Aorta (tissue), 5 donors: ENCODE data around the gene LYPD6B. TPM values are rescaled to one million over a fixed set of nuclear protein-coding genes. Genes with fewer than 3 reads are reported as not detected.

Experiments used
- ATAC-seq: fragments of 200-7000 bp; cut with Tn5 transposase; one replicate; pipeline ENCODE4 v1.9.1; 2022; ENCODE audit warnings: moderate library complexity; ENCODE audit not compliant: low FRiP score
- DNase-seq, 2 donors: peaks; one replicate each; pipeline ENCODE4 v3.0.0-alpha.2; 2020
- H3K27ac ChIP-seq, 2 donors: one replicate each; pipeline ENCODE4 v1.5.1; 2013; ENCODE audit warnings: low read length in 2 of 2, mild to moderate bottlenecking in 2 of 2, moderate library complexity in 2 of 2, control low read depth in 1 of 2, inconsistent platforms in 1 of 2, low read depth in 1 of 2
- H3K27me3 ChIP-seq, 2 donors: one replicate each; pipeline ENCODE4 v1.6.1; 2013; ENCODE audit warnings: control low read depth in 1 of 2, low read length in 1 of 2, mild to moderate bottlenecking in 1 of 2, moderate library complexity in 1 of 2; ENCODE audit not compliant: insufficient read depth in 2 of 2, control insufficient read depth in 1 of 2
- H3K36me3 ChIP-seq, 2 donors: one replicate each; pipeline ENCODE4 v1.6.1; 2013; ENCODE audit warnings: control low read depth in 1 of 2, low read length in 1 of 2, mild to moderate bottlenecking in 1 of 2; ENCODE audit not compliant: insufficient read depth in 2 of 2, control insufficient read depth in 1 of 2
- H3K4me1 ChIP-seq, 2 donors: one replicate each; pipeline ENCODE4 v1.6.1; 2013; ENCODE audit warnings: low read length in 2 of 2, control low read depth in 1 of 2, mild to moderate bottlenecking in 1 of 2, moderate library complexity in 1 of 2; ENCODE audit not compliant: insufficient read depth in 2 of 2, control insufficient read depth in 1 of 2
- H3K4me3 ChIP-seq, 2 donors: one replicate each; pipeline ENCODE4 v1.5.1; 2013; ENCODE audit warnings: low read length in 2 of 2, control low read depth in 1 of 2, mild to moderate bottlenecking in 1 of 2
- H3K9me3 ChIP-seq: one replicate; pipeline ENCODE4 v1.6.1; 2013; ENCODE audit warnings: mild to moderate bottlenecking, low read length; ENCODE audit not compliant: control insufficient read depth
- WGBS, 2 donors: extraction: QIAGEN DNeasy Blood & Tissue Kit; methylation state at CpG; one replicate each; pipeline ENCODE4 v1.1.7; 2013; 5-methylcytosine and 5-hydroxymethylcytosine counted together
- intact Hi-C, 2 donors: fragments of 100-400 bp; cut with DNase I; formaldehyde crosslinking; loops; one replicate each; pipeline versions ENCODE4 v1.14.2 to v1.15.0; 2022
- polyA plus RNA-seq, 2 donors: library from polyadenylated mRNA; stranded (reverse); fragments of 200-250 nt; gene quantifications; one replicate each; pipeline ENCODE4 v1.2.3, GENCODE V29; 2013
- total RNA-seq, 2 donors: library from RNA; stranded (reverse); fragmentation: NEBNext Ultra II Directional; extraction: Animal tissue kit (Norgen Biotek cat#: 25700); gene quantifications; one replicate each; pipeline ENCODE4 v1.2.1, GENCODE V29; 2021
- donor health status: healthy with polysubstance abuse.
- donor health status: Bipolar disorder and iron deficiency.
- donor health status: DM: no; HTN: no; CAD: no.
- donor health status: DM: no; HTN: no; CAD: no.
- donor health status: DM: yes; HTN: yes; CAD: no.

The LYPD6B gene
- total and polyA plus RNA-seq, 4 donors: 0.26 TPM; not detected in 3

GRCh38 chr2:149042881-149043280 is 4.4 kb downstream of the LYPD6B start:
- no peaks in the 10 kb centered on the region for H3K4me1 ChIP-seq
- no peaks in the 10 kb centered on the region for H3K36me3 ChIP-seq
- 6 to 21% methylated on average over 1 of the region's 1 CpG for WGBS, 2 donors
- no peak overlapping the region for H3K4me3 ChIP-seq
- H3K9me3 ChIP-seq: peaks cover 1% of the 10 kb centered on the region
- intact Hi-C loops: loop anchor here in 1 of 2 donors (10.0 kb wide), 1 partner anchor 492 kb away; no protein-coding TSS in a partner anchor
- no peak for ATAC-seq
- H3K27me3 ChIP-seq: peaks cover 0 to 2% of the 10 kb centered on the region in 2 donors
- H3K27ac ChIP-seq: no peak overlapping the region
- DNase-seq: no peak

DNA sequence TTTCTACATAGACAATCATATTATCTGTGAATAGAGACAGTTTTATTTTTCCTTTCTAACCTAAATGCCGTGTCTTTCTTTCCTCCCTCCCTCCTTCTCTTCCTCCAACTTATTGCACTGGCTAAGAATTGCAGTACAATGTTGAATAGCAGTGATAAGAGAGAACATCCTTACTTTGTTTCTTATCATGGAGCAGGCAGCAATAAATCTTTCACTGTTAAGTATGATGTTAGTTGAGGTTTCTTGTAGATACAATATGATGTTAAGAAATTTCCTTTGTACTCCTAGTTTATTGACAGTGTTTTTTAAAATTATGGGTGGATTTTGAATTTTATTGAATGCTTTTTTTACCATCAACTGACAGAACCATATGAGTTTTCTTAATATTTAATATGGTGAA is 6.0 kb downstream of the LYPD6B start:
- peaks cover 4% of the 10 kb centered on the region for H3K9me3 ChIP-seq
- no peak overlapping the region for H3K27ac ChIP-seq
- H3K4me3 ChIP-seq: no peak overlapping the region
- 68 to 80% methylated on average over 1 of the region's 1 CpG for WGBS, 2 donors
- H3K4me1 ChIP-seq: no peaks in the 10 kb centered on the region
- peaks cover 0 to 4% of the 10 kb centered on the region in 2 donors for H3K27me3 ChIP-seq
- intact Hi-C loops: loop anchor here in 1 of 2 donors (10.0 kb wide), 1 partner anchor 490 kb away; no protein-coding TSS in a partner anchor
- no peak for DNase-seq
- ATAC-seq: no peak
- H3K36me3 ChIP-seq: no peaks in the 10 kb centered on the region

GRCh38 chr2:149047118-149047517 is 8.6 kb downstream of the LYPD6B start:
- H3K4me1 ChIP-seq: no peaks in the 10 kb centered on the region
- H3K4me3 ChIP-seq: no peak overlapping the region
- H3K27me3 ChIP-seq: peaks cover 0 to 2% of the 10 kb centered on the region in 2 donors
- H3K9me3 ChIP-seq: peaks cover 3% of the 10 kb centered on the region
- intact Hi-C loops: loop anchor here in 1 of 2 donors (10.0 kb wide), 1 partner anchor 488 kb away; no protein-coding TSS in a partner anchor
- no peak overlapping the region for H3K27ac ChIP-seq
- 79 to 83% methylated on average over 2 of the region's 2 CpGs for WGBS, 2 donors
- H3K36me3 ChIP-seq: no peaks in the 10 kb centered on the region
- ATAC-seq: no peak
- DNase-seq: no peak

DNA sequence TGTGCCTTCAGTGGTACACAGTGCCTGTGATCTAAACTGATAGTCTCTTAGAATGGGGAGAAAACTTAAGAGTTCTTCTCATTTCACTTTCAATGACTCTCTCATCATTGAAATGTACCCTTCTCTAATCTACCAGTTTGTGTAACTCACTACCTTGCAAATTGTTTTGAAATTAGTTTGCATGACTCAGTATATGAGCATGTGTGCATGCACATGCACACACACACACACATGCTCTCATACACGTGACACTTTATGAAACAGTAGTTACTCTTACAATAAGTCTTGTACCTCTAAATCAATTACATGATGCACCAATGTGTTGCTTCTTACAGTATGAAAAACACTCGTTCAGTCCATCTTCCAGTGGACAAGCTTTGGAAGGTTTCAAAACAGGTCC is 10.6 kb downstream of the LYPD6B start:
- Histone ChIP-seq H3K9me3 (peaks cover 3% of the 10 kb centered on the region), H3K27me3 (peaks cover 0 to 2% of the 10 kb centered on the region in 2 donors), H3K36me3 (no peaks in the 10 kb centered on the region), H3K4me3 (no peak overlapping the region), H3K27ac (no peak overlapping the region), H3K4me1 (no peaks in the 10 kb centered on the region)
- intact Hi-C loops: loop anchor here in 1 of 2 donors (10.0 kb wide), 1 partner anchor 486 kb away; no protein-coding TSS in a partner anchor
- ATAC-seq: no peak
- WGBS, 2 donors: 82 to 84% methylated on average over 2 of the region's 2 CpGs
- no peak for DNase-seq

DNA sequence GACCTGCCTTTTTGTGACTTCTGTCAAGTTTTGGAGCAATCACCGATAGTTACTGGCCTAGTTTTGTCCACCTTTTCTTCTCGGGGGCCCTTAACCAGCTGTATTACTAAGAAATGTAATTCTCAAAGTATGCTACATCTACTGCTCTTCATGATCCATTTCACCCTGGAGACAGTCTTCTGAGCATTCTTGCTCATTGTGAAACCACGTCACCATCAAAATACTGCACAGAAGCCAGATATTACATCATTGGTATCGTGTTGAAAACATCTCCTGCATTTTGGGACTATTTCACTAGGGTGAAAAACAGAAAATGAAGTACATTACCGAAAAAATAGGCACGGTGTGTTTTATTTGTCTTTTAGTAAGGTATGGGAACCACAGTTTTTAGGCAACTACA is 11.7 kb downstream of the LYPD6B start:
- intact Hi-C loops: no loop called here
- Histone ChIP-seq H3K27ac (no peak overlapping the region), H3K27me3 (peaks cover 0 to 2% of the 10 kb centered on the region in 2 donors), H3K4me1 (no peaks in the 10 kb centered on the region), H3K36me3 (no peaks in the 10 kb centered on the region), H3K4me3 (no peak overlapping the region), H3K9me3 (peaks cover 3% of the 10 kb centered on the region)
- 47 to 61% methylated on average over 6 of the region's 6 CpGs for WGBS, 2 donors
- DNase-seq (no peak), ATAC-seq (no peak)

DNA sequence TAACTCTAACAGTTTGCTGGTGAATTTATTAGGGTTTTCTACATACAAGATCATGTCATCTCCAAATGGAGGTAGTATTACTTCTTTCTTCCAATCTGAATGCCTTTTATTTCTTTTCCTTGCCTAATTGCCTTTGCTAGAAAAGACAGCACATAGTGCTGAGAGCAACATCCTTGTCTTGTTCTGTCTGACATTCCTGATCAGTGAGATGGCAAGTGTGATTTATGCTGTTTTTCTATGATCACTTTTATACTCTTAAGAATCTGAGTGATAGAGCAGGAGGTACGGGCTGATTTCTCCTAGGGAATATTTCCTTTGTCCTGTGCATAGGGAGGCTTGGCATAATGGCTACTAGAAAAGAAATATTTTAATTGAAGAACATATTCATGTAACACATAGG is 17.3 kb downstream of the LYPD6B start:
- H3K9me3 ChIP-seq: peaks cover 2% of the 10 kb centered on the region
- ATAC-seq (no peak), DNase-seq (no peak)
- no peaks in the 10 kb centered on the region for H3K4me1 ChIP-seq
- intact Hi-C loops: no loop called here
- H3K27me3 ChIP-seq: no peaks in the 10 kb centered on the region
- H3K27ac ChIP-seq: no peak overlapping the region
- no peaks in the 10 kb centered on the region for H3K36me3 ChIP-seq
- 35 to 56% methylated on average over 1 of the region's 1 CpG for WGBS, 2 donors
- H3K4me3 ChIP-seq: no peak overlapping the region

DNA sequence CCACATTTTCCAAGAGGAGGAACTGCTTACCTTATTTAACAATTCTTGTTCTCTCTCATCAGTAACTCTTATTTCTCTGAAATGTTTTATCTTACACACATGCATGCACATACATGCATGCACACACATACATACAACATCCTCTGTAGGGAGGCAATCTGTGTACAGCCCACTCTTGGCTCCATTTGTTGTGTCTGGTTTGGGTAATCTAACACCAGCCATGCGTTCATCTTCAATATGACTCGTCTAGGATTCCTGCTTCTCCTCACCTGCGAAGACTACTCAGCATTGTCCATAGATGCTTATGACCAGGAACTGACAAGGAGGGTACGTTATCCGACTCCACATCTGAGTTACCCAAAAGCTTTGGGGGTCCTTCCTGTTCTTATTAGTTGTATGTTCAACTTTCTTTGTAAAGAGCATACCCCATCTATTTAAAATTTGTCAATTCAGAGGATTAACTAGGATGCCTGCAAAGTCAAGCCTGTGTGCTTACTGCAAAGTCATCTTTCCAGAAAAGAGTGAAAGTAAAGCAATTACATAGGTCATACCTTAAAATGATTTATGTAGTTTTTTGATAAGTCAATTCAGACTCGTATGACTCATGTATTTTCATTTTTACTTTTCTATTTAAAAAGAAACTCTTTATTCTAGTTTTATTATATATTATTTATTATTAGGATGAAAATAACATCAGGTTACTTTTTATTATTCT is 18.2 kb downstream of the LYPD6B start:
- no peak for ATAC-seq
- no peak overlapping the region for H3K27ac ChIP-seq
- H3K36me3 ChIP-seq: no peaks in the 10 kb centered on the region
- H3K4me1 ChIP-seq: no peaks in the 10 kb centered on the region
- peaks cover 2% of the 10 kb centered on the region for H3K9me3 ChIP-seq
- H3K4me3 ChIP-seq: no peak overlapping the region
- WGBS, 2 donors: 74 to 77% methylated on average over 6 of the region's 6 CpGs
- DNase-seq: no peak
- intact Hi-C loops: no loop called here
- H3K27me3 ChIP-seq: no peaks in the 10 kb centered on the region

- DNase-seq (no peak), ATAC-seq (no peak)
- Histone ChIP-seq H3K27ac (no peak overlapping the region), H3K27me3 (no peaks in the 10 kb centered on the region), H3K4me3 (no peak overlapping the region), H3K36me3 (no peaks in the 10 kb centered on the region), H3K4me1 (no peaks in the 10 kb centered on the region), H3K9me3 (peaks cover 2% of the 10 kb centered on the region)
- 38 to 53% methylated on average over 5 of the region's 5 CpGs for WGBS, 2 donors
- intact Hi-C loops: no loop called here
Measured at GRCh38 chr2:149057401-149057800, 18.9 kb downstream of the LYPD6B start.

DNA sequence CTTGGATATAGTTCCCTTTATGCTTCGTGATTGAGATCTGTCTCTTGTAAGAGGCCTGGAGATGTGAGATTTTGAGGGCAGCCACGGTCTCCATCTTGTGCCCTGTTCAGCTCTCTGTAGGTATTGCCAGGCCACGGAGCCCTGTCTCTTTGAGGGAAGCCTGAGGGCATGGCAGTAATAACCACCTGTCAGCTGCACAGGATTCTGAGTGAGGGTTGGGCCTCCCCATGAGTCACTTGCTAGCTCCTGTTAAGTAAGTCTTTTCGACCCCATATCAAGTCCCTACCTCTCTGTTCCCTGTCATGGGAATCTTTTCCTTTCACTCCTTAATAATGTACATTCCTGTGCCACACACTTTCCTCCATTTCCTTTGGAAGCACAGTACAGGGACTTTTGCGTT is 20.4 kb downstream of the LYPD6B start:
- no peak for ATAC-seq
- no peak for DNase-seq
- 91% methylated on average over 5 of the region's 5 CpGs for WGBS, 2 donors
- no peak overlapping the region for H3K27ac ChIP-seq
- no peak overlapping the region for H3K4me3 ChIP-seq
- H3K9me3 ChIP-seq: peaks cover 2% of the 10 kb centered on the region
- H3K4me1 ChIP-seq: no peaks in the 10 kb centered on the region
- H3K36me3 ChIP-seq: no peaks in the 10 kb centered on the region
- H3K27me3 ChIP-seq: no peaks in the 10 kb centered on the region
- intact Hi-C loops: no loop called here
